HG03135 (cell line): ENCODE measurements around the gene MRPS25.

Source experiments
- ATAC-seq: cut with Tn5 transposase; IDR thresholded peaks from one replicate; pipeline ENCODE4 v1.9.1; 2021; ENCODE audit warnings: mild to moderate bottlenecking, moderate library complexity; ENCODE audit not compliant: unreplicated experiment

The MRPS25 gene

DNA sequence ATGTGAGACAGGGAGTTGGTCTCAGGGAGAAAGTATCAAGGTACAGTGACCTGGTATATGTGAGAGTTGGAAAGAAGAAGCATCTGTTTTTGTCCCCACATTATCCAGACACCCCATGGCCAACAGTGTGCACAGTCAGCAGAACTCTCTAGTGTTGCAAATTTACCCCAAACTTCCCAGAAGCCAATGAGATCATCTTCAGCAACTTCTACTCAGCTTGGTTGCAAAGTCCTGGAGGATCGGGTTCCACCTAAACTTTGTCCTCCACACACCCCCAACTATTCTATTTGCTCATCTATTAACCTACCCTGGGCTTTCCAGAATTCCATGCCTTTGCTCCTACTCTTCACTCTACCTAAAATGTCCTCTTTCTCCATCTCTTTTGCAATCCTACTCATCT is 18.1 kb upstream of the MRPS25 start:
- no peak for ATAC-seq

DNA sequence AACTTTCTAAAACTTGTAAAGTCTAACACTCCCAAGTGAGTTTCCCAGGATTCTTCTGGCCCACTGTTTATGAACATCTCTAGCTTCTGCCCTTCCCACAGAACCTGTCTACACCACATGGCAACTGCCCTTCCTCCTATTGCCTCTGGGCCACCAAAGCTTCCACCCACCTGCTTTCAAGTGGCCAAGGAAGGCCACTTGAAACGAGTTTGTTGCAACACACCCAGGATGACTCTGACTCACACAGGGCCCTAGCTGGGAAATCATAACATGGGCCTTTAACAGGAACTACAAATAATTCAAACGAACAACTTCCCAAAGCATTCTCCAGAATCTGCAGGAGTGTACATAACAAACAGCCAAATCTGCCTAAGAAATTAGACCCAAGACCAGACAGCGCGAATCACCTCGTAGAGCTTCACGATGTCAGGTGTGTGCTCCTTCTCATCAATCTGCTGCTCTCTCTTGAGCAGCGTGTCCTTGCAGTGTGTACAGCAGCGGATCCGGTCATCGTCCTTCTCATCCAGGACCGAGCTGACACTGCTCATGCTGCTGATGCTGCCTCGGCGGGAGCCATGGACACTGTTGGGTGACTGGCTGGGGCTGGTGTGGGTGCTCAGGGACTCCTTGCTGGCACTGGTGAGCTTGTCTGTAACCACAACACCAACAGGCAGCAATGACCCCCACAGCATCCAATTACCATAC is 17.0 kb upstream of the MRPS25 start:
- no peak for ATAC-seq

DNA sequence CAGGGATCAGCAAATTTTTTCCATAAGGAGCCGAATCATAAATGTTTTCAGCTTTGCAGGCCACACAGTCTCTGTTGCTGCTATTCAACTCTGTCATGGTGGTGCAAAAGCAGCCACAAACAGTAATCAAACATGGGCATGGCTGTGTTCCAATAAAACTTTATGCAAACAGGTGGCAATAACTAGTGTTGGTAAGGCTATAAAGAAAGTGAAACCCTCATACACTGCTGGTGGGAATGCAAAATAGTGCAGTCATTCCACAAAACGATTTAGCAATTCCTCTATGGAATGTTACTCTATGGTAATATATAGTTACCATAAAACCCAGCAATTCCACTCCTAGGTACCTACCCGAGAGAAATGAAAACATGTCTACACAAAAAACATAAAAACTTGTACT is 14.0 kb upstream of the MRPS25 start:
- ATAC-seq, result no peak

DNA sequence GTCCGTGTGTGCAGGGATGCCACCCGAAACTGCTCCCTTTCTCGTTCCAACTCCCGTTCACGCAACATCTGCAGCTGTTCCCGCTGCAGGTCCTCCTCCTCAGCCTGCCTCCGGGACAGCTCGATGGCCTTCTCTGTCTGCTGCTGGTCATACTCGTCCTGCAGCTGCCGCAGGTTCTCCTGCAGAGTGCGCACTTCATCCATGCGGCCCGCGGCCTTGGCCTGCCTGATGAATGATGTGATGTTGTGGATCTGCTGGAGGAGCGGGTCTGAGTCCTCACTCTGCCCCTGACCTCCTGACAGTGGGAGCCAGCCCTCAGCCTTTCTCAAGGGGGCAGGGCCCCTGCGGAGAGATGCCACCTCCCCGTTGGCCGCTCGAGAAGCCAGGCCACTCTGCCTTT is 9.4 kb upstream of the MRPS25 start:
- no peak for ATAC-seq

DNA sequence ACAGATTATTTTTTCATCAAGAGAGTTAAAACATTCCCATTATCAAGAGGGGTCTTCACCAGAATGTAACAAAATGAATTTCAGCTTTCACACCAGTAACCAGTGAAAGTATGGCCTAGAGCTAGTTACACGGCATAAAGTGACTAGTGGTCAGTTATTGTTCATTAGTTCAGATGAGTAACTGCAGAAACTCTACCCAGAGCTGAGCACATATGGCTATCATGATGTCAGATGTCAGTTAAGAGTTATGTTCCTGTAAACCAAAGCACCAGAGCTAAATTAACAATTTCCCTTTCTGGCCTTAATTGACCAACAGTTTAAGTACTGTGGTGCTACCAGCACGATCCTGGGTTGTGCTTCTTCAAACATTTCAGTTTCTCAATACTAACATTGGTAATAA is 6.6 kb upstream of the MRPS25 start:
- ATAC-seq, result no peak

DNA sequence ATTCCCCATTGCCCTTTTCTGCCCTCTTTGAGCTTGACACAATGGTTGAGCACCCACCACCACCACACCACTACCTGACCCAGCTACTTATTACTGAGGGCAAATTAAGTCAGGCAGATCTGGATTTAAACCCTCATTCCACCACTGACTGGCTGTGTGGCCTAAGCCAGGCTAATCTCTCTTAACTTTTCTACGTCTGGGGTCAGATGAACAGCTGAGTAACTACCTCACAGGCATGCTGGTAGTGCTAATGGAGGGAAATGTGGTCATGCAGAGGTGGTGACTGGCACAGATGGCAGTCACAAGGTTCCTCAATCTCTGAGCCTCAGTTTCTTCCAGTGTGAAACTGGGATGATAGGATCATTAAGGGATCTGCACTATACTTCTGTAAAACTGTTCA is 4.3 kb upstream of the MRPS25 start:
- no peak for ATAC-seq

DNA sequence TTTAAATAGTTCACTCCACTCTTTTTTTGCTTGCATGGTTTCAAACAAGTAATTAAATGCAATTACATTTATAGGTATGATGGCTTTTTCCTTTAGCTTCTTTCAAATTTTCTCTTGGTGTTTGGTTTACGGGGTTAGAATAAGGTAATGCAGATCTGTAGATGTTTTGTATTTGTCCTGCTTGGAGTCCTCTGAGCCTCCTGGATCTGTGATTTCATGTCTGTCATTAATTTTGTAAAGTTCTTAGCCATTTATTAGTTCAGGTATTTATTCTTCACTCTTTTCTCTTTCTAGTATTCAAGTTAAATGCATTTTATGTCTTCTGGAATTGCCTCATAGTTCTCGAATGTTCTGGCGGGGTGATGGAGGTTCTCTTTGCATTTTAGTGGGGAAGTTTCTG is 1.4 kb upstream of the MRPS25 start:
- no peak for ATAC-seq

DNA sequence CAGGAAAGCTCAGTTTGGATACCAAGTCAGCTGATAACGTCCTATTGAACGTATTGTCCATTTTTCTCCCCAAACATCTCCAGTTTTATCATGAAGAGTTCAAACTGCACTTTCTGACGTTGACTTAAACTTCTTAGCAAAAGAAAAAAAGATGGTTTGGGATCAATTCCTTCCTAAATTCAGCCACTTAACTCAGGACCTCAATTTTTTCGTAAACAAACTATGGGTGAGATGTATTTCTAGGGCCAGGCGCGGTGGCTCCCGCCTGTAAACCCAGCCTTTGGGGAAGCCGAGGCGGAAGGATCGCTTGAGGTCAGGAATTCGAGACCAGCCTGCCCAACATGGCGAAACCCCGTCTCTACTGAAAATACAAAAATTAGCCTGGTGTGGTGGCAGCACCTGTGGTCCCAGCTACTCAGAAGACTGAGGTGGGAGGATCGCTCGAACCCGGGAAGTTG is 464 bp upstream of the MRPS25 start:
- no peak for ATAC-seq

DNA sequence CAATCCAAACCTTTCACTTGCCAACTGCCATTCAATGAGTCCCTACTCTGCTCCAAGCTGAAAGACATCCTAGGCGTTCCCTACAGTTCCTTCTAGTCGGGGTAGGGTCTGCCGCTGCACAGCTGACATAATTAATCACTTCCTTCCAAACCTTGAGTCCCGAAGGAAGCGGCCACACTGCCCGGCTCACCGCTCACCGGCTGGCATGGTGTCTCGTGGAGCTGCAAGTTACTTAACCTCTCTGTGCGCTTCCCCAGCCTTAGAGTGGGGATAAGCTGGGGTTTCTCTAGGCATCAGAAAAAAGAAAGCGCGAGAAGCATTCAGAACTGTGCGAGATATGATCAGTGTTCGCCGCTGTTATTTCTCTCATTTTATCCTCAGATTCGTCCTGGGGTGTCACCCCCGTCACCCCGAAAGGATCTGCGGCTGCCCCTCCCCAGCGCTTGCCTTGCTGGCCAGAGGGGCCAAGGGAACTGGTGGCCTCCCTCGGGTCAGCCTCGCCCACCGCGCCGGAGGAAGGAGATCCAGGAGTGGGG is 748 bp downstream of the MRPS25 start:
- ATAC-seq, result peak; percentile 17

DNA sequence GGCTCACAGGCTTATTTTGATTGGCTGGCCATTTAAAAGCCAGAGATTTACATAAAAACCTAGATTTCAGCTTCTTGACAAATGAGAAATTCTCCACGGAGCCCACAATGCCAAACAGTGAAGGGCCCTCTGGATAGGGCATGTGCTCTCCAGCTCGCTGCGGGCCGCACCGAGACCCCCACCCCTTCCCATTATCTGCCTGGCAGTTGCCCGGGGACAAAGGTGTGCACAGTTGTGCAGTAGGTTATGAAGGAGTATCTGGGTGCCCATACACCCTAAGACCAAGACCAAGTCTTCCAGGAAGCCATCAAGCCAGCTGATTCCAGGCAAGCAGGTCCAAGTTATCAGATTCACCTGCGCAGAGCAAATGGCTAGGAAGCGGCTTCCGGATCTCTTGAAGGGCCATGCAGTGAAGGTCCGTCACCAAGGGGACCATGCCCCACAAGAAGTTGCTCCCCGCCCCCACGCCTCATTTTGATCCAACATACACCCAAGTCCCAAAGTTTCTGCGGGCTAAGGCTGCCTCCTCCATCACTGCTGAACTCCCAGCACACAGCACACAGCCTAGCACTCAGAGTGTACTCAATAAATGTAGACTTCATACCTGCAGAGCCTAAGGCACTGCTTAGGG is 1.3 kb downstream of the MRPS25 start:
- no peak for ATAC-seq

DNA sequence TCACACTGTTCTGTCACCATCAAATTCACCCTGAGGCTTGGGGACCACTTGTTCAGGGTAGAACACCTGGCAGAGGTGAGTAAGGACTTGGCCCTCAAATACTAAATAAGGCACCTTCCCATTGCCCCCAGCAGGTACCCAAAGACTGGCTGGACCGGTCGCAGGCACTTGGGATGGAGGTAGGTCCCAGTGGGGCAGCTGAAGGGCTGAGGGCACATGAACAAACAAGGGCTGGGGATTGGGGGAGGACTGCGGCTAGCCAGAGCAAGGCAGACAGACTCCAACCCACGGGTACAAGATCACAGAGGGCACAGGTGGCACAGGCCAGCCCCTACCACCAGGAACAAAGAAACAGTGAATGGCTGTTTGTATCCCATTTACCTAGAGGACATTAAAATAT is 1.9 kb downstream of the MRPS25 start:
- no peak for ATAC-seq

DNA sequence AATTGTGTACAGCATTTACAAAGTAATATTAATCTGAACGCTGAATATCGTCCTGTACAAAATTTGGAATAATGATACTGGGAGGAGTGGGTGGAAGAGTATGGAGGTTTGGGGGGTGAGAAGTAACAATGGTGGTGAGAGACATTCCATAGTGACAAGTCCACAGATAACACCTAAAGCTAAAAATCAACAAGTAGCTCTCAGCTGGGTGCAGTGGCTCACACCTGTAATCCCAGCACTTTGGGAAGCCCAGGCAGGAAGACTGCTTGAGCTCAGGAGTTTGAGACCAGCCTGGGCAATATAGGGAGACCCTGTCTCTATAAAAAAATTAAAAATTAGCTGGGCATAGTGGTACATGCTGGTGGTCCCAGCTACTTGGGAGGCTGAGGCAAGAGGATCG is 5.1 kb downstream of the MRPS25 start:
- no peak for ATAC-seq

DNA sequence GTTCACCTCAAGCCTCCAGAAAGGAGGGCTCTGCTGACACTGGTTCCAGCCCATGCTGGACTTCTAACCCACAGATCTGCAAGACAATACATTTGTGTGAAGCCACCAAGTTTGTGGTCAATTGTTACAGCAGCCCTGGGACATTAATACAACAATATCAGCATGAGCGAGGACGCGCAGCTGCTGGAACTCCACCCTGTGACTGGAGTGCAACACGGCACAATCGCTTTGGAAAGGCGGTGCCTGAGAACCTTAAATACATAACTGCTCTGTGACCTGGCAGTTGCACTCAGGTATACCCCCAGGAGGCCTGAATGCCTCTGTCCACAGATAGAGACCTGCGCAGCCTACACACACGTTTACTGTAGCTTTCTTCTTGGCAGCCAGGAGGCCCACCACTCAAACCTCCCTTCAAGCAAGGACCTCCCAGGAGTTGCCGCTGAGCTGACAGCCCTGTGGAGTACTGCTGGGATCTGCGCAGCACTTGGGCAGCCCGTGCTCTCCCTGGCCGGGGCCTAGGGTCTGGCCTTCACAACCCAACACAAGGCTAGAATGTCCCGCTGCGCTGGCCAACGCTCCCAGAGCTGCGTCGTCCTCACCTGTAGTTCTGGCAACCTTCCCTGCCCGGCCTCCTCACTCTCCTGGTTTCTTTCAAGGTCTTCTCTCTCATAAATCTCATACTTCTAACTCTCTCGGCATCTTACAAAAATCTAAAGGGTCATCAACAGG is 8.3 kb downstream of the MRPS25 start:
- ATAC-seq, result no peak

DNA sequence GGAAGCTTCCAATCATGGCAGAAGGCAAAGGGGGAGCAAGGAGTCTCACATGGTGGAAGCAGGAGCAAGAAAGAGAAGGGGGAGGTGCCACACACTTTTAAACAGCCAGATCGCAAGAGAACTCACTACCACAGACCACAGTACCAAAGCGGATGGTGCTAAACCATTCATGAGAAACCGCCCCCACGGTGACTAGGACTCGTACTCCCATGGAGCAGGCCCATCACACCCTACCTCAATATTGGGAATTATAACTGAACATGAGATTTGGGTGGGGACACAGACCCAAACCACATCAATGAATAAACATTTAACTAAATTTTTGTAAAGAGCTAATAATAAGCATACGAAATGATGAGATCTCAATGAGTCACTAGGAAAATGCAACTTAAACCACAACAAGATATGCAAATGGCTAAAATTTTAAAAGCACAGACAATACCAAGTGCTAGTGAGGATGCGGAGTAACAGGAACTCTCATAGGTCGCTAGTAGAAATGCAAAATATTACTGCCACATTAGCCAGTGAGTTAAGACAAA is 10.0 kb downstream of the MRPS25 start:
- peak; percentile 41 for ATAC-seq

DNA sequence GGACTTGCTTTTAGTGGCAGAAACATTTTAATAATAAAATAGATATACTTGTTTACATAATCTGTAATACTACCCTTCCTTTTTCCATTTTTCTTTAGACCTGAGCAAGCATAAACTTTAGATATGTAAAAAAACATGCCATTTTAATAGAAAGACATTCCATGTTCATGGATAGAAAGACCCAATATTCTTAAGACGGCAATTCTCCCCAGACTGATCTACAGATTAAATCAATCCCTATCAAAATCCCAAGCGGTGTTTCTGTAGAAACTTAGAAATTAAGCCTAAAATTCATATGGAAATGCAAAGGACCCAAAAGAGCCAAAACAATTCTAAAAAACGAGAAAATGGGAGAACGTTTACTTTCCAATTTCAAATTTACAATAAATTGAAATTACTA is 11.6 kb downstream of the MRPS25 start:
- ATAC-seq, result no peak

DNA sequence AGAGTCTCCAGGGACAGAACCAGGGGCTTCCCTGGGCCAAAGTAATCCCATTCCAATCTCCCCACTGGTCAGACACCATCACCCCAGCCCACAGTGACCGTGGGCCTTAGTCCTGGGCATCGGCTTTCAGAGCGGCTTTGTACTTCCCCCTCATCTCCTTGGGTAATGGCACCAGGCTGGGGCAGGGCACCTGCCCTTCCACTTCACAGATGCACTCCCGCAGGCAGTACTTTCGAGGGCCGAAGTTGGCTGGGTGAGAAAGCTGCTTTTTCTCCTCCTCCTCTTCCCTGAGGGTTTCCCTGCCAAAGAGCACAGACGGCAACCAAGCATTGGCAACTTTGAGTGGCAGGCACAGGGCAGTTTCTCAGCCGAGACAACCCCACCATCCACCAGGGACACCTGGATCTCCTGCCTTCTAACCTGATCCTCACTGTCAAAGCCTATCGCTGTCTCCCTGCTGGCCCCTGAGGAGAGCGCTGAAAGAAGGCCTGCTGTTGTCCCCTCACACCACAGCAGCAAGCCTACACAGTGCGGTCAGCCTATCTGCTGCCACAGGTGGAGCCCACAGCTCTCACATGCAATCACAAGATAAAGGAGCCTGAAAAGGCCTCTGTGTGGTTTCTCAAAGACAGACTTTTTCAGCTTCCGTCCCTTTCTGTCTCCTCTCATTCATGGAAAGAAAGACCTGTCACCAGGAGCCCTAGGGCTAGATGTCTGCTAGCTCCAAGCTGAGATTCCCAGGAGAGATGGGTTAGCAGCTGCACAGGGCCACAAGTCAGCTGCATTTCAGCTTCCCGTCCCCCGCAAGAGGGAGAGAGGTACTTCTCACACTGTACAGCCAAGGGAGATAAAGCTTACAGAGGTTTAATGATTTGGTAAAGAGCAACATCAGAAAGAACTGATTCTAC is 12.5 kb downstream of the MRPS25 start:
- ATAC-seq, result no peak

DNA sequence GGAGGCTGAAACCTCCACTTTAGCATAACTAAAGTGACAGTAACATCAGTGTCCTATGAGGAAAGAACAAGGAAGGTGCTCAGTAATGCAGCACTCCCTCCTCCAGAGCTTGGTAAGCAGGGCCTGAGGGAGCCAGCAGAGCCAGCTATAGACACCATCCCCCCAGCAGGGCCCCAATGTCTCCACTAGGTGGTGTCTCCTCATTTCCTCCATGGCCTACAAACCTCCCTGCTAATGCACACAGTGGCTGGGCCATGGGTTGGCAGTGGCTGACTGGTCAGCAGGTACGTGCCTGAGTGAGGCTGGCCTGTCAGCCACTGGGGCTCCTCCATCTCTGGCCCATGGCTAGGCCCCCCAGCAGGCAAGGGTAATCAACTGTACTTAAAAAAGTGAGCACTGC is 13.6 kb downstream of the MRPS25 start:
- ATAC-seq, result peak; percentile 56

DNA sequence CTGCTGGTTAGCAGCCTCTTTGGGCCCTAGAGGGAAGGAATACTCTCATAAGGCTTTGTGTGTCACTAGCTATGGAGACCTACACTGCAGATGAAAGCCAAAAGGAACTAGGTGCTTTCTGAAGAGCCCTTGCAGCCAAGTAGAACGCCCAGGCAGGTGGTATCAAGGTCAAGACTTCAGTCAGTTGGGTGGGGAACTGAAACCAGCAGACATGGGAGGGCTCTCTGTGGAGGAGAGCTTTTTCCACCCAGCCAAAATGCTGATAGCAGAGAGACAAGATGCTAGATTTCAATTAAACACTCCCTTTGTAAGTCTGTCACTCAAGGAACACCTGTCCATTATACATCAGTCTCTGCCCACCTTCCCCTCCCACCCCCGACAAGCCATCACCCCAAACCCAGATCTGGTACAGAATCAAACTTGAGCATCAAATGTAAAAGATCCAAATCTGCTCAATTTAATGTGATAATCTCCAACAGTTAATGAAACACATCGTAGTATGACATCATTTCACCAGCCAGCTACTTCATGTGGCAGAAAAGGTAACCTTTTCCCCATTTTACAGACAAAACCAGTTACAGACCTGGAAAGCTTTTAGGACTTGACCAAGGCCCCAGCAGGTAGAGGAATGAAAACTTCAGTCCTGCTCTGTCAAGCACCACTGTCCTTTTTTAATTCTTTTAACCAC is 14.6 kb downstream of the MRPS25 start:
- ATAC-seq, result peak; percentile 81

DNA sequence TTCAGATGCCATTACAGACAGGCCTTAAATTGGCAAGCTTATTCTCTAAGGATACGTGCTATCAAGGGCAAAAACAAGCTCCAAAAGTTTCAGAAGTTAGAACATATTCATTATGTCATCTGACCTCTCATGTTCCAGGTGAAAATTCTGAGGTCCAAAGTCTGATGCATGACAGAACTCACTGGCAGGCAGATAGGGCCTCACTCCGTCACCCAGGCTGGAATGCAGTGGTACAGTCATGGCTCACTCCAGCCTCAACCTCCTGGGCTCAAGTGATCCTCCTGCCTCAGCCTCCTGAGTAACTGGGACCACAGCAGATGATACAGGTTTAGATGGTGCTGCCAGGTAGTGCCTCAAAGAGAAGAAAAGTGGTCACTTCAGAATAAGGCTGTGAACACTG is 15.5 kb downstream of the MRPS25 start:
- ATAC-seq, result no peak

DNA sequence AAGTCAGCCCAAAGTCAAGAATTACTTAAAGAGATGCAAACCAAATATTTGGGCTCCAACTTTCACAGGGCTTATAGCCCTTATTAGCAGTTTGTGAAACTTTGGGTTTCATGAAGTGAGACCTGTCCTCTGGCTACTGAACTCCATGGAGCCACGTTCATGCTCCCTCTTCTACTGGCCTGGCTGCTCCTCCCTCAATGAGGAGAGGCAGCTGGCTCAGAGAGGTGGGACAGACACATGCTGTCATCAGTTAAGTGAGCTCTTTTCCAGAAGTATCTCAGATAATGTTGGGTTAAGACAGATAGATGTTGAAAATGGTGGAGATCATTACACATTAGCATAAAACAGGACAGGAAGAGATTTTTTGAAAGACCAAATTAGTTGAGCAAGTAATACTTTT is 19.4 kb downstream of the MRPS25 start:
- ATAC-seq, result no peak
